Measurements from ENCODE around the gene CCDC107. TPM values are rescaled to one million over a fixed set of nuclear protein-coding genes. Genes with fewer than 3 reads are reported as not detected.

CCDC107 gene
- total and polyA plus RNA-seq, 2 of the 13 experiments (the other 11 are each of a cell fraction or from before 2014, with no cell fraction given), result 7.1 to 15.2 TPM

DNA sequence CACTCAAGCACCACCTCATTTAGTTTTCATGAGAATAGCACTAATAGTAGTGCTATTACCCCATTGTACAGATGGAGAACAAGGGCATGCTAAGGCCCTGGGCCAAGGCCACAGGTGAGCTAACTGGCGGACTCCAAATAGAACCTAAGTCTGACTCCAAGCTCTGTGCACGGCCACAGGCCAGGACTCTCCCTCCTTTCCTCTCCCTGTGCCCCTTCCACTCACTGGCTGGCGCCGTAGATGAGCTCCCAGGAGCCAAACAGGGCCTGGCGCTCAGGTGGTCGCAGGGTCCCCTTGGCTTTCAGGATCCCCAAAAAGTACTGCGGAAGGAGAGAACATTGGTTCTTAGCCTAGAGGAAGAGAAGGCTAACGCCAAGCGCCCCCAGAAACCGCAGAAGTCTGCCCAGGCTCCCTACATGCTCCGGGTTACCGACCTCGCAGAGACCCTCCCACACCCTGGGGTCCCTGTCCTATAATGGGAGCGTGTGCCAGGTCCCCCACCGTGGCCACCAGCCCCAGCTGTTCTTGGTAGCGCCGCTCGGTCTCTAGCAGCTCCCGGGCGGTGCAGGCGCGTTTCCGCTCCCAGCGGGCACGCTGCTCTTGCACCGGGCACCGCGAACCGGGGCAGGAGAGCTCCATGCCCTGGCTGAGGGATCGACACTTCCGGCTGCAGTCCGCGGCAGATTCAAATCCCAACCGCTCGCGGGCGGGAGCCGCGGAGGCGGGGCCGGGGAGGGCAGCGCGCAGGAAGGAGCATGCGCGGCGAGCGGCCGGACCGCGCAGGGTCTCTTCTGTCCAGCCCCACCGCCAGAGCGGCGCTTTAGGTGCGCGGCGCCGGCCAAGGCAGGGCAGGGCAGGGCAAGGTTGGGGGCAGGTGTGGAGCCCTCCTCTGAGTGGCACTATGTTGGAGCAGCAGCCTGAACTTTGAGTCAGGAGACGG is 6.7 kb downstream of the CCDC107 start, which contains the start of gene ARHGEF39 (continued):
- peak; percentile 61 for TF ChIP-seq ASH2L (IDR thresholded peaks at IDR 0.05; ENCODE audit: insufficient read length, low read depth, low read length)
- no peak for TF ChIP-seq CEBPB (IDR thresholded peaks at IDR 0.05; ENCODE audit: borderline replicate concordance, low read depth, low read length)
- no peak for TF ChIP-seq DBP (CRISPR knock-in tag; IDR thresholded peaks at IDR 0.05; ENCODE audit: not compliant biosample characterization)
- TF ChIP-seq MAF1 (CRISPR knock-in tag; IDR thresholded peaks at IDR 0.05; ENCODE audit: borderline replicate concordance), result peak; percentile 60; the same call in 1 of the 2 replicates
- no peak for TF ChIP-seq NR3C1 (CRISPR knock-in tag; IDR thresholded peaks at IDR 0.05)
- TF ChIP-seq POLR2AphosphoS2 (IDR thresholded peaks at IDR 0.05; ENCODE audit: low read depth, low read length), result no peak
- TF ChIP-seq, protein P1, sequence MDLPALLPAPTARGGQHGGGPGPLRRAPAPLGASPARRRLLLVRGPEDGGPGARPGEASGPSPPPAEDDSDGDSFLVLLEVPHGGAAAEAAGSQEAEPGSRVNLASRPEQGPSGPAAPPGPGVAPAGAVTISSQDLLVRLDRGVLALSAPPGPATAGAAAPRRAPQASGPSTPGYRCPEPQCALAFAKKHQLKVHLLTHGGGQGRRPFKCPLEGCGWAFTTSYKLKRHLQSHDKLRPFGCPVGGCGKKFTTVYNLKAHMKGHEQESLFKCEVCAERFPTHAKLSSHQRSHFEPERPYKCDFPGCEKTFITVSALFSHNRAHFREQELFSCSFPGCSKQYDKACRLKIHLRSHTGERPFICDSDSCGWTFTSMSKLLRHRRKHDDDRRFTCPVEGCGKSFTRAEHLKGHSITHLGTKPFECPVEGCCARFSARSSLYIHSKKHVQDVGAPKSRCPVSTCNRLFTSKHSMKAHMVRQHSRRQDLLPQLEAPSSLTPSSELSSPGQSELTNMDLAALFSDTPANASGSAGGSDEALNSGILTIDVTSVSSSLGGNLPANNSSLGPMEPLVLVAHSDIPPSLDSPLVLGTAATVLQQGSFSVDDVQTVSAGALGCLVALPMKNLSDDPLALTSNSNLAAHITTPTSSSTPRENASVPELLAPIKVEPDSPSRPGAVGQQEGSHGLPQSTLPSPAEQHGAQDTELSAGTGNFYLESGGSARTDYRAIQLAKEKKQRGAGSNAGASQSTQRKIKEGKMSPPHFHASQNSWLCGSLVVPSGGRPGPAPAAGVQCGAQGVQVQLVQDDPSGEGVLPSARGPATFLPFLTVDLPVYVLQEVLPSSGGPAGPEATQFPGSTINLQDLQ (CRISPR knock-in tag; IDR thresholded peaks at IDR 0.05), result no peak
- TF ChIP-seq, protein P2, sequence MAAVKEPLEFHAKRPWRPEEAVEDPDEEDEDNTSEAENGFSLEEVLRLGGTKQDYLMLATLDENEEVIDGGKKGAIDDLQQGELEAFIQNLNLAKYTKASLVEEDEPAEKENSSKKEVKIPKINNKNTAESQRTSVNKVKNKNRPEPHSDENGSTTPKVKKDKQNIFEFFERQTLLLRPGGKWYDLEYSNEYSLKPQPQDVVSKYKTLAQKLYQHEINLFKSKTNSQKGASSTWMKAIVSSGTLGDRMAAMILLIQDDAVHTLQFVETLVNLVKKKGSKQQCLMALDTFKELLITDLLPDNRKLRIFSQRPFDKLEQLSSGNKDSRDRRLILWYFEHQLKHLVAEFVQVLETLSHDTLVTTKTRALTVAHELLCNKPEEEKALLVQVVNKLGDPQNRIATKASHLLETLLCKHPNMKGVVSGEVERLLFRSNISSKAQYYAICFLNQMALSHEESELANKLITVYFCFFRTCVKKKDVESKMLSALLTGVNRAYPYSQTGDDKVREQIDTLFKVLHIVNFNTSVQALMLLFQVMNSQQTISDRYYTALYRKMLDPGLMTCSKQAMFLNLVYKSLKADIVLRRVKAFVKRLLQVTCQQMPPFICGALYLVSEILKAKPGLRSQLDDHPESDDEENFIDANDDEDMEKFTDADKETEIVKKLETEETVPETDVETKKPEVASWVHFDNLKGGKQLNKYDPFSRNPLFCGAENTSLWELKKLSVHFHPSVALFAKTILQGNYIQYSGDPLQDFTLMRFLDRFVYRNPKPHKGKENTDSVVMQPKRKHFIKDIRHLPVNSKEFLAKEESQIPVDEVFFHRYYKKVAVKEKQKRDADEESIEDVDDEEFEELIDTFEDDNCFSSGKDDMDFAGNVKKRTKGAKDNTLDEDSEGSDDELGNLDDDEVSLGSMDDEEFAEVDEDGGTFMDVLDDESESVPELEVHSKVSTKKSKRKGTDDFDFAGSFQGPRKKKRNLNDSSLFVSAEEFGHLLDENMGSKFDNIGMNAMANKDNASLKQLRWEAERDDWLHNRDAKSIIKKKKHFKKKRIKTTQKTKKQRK (IDR thresholded peaks at IDR 0.05; ENCODE audit: low read length), result no peak
- TF ChIP-seq, protein P3, sequence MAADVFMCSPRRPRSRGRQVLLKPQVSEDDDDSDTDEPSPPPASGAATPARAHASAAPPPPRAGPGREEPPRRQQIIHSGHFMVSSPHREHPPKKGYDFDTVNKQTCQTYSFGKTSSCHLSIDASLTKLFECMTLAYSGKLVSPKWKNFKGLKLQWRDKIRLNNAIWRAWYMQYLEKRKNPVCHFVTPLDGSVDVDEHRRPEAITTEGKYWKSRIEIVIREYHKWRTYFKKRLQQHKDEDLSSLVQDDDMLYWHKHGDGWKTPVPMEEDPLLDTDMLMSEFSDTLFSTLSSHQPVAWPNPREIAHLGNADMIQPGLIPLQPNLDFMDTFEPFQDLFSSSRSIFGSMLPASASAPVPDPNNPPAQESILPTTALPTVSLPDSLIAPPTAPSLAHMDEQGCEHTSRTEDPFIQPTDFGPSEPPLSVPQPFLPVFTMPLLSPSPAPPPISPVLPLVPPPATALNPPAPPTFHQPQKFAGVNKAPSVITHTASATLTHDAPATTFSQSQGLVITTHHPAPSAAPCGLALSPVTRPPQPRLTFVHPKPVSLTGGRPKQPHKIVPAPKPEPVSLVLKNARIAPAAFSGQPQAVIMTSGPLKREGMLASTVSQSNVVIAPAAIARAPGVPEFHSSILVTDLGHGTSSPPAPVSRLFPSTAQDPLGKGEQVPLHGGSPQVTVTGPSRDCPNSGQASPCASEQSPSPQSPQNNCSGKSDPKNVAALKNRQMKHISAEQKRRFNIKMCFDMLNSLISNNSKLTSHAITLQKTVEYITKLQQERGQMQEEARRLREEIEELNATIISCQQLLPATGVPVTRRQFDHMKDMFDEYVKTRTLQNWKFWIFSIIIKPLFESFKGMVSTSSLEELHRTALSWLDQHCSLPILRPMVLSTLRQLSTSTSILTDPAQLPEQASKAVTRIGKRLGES (CRISPR knock-in tag; IDR thresholded peaks at IDR 0.05; ENCODE audit: borderline replicate concordance), result no peak
- TF ChIP-seq, protein P4, sequence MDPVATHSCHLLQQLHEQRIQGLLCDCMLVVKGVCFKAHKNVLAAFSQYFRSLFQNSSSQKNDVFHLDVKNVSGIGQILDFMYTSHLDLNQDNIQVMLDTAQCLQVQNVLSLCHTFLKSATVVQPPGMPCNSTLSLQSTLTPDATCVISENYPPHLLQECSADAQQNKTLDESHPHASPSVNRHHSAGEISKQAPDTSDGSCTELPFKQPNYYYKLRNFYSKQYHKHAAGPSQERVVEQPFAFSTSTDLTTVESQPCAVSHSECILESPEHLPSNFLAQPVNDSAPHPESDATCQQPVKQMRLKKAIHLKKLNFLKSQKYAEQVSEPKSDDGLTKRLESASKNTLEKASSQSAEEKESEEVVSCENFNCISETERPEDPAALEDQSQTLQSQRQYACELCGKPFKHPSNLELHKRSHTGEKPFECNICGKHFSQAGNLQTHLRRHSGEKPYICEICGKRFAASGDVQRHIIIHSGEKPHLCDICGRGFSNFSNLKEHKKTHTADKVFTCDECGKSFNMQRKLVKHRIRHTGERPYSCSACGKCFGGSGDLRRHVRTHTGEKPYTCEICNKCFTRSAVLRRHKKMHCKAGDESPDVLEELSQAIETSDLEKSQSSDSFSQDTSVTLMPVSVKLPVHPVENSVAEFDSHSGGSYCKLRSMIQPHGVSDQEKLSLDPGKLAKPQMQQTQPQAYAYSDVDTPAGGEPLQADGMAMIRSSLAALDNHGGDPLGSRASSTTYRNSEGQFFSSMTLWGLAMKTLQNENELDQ (CRISPR knock-in tag; IDR thresholded peaks at IDR 0.05; ENCODE audit: borderline replicate concordance), result no peak
- peak; percentile 15; the same call in 1 of the 2 replicates for TF ChIP-seq SIX4 (CRISPR knock-in tag; IDR thresholded peaks at IDR 0.05)
- 0 out of 2 replicates have a peak, but pooled peaks have one; percentile 69 for TF ChIP-seq ZNF616 (CRISPR knock-in tag; IDR thresholded peaks at IDR 0.05; ENCODE audit: low read depth)
- TF ChIP-seq ZNF296 (CRISPR knock-in tag; conservative IDR thresholded peaks at IDR 0.05), result no peak
